SJSA1 (cell line): ENCODE results near the gene DDX4. TPM values are rescaled to one million over a fixed set of nuclear protein-coding genes. Genes with fewer than 3 reads are reported as not detected.

ENCODE experiments used
- DNase-seq, 2 experiments: peaks; one replicate each; pipeline ENCODE4 v3.0.0-alpha.2; 2015 to 2020; ENCODE audit warnings: low spot score in 2 of 2, low read depth in 1 of 2
- H3K27ac ChIP-seq: fragments of 250-450 bp; sonication (Bioruptor Pico); 2 replicates; pipeline ENCODE4 v1.5.1; 2020; ENCODE audit warnings: mild to moderate bottlenecking, moderate library complexity
- H3K27me3 ChIP-seq: fragments of 250-450 bp; sonication (Bioruptor Pico); replicated peaks from 2 replicates; pipeline ENCODE4 v1.5.1; 2020; ENCODE audit warnings: mild to moderate bottlenecking, moderate library complexity
- H3K36me3 ChIP-seq: fragments of 250-450 bp; sonication (Bioruptor Pico); 2 replicates; pipeline ENCODE4 v1.5.1; 2020; ENCODE audit warnings: mild to moderate bottlenecking
- H3K4me1 ChIP-seq: fragments of 250-450 bp; sonication (Bioruptor Pico); replicated peaks from 2 replicates; pipeline ENCODE4 v1.6.1; 2021; ENCODE audit warnings: mild to moderate bottlenecking
- H3K4me3 ChIP-seq: fragments of 250-450 bp; sonication (Bioruptor Pico); 2 replicates; pipeline ENCODE4 v1.5.1; 2020; ENCODE audit warnings: mild to moderate bottlenecking
- H3K9me3 ChIP-seq: fragments of 250-450 bp; sonication (Bioruptor Pico); replicated peaks from 2 replicates; pipeline ENCODE4 v1.5.1; 2020; ENCODE audit warnings: mild to moderate bottlenecking
- total RNA-seq: library from RNA; depleted of rRNA; stranded (reverse); fragments of >200 nt; shearing (Covaris generic); gene quantifications from 2 replicates; pipeline ENCODE4 v1.2.3, GENCODE V29; 2014

DDX4 gene
- total RNA-seq, 1 experiment from 2014 or later: not detected

DNA sequence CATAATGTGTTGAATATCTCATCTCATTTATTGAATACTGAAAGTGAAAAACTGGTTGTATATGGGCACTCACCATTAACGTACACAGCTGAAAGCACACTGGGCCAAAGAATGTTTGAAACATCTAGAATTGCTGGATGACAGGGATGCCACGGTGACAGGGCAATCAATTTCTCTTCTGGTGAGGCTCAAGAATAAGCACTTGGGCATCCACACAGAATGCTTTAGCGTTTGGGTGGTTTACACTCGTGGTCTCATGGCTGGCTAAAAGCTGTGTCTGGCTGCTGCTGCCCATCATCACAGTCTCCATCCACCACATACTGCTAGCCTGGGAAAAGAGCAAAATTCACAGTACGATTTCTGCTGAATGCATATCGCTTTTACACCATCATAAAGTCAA is 82.6 kb downstream of the DDX4 start:
- H3K4me1 ChIP-seq: no peaks in the 10 kb centered on the region; the same call in 1 of the 2 replicates
- H3K27me3 ChIP-seq: no peaks in the 10 kb centered on the region; the same call in 1 of the 2 replicates
- H3K9me3 ChIP-seq: no peaks in the 10 kb centered on the region
- H3K27ac ChIP-seq: no peak overlapping the region
- no peak overlapping the region for H3K4me3 ChIP-seq
- no peak for DNase-seq
- no peaks in the 10 kb centered on the region for H3K36me3 ChIP-seq

- Histone ChIP-seq H3K4me3 (no peak overlapping the region), H3K27ac (no peak overlapping the region), H3K4me1 (no peaks in the 10 kb centered on the region), H3K9me3 (no peaks in the 10 kb centered on the region), H3K27me3 (no peaks in the 10 kb centered on the region; the same call in 1 of the 2 replicates), H3K36me3 (no peaks in the 10 kb centered on the region)
- DNase-seq: no peak
These were observed 84.1 kb downstream of the DDX4 start for GRCh38 chr5:55821731-55822512.

- no peaks in the 10 kb centered on the region for H3K4me1 ChIP-seq
- H3K9me3 ChIP-seq: no peaks in the 10 kb centered on the region
- no peaks in the 10 kb centered on the region for H3K36me3 ChIP-seq
- H3K27me3 ChIP-seq: no peaks in the 10 kb centered on the region; the same call in 1 of the 2 replicates
- H3K27ac ChIP-seq: no peak overlapping the region
- no peak for DNase-seq
- no peak overlapping the region for H3K4me3 ChIP-seq
These were observed 85.4 kb downstream of the DDX4 start for GRCh38 chr5:55823151-55823796.

DNA sequence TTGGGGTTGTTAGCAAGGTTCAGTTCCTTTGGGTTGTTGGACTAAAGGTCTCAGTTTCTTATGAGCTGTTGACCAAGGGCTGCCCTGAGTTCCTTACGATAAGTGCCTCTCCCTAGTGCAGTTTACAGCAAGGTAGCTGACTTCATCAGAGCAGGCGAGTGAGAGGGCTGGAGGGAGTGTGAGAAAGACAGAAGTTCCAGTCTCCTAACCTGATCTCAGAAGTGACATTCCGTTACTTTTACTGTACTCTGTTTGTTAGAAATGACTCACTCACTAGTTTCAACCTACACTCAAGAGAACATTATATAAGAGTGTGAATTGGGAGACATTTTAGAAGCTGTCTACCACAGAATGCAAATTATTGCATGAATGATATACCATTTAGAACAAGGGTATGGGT is 92.1 kb downstream of the DDX4 start:
- Histone ChIP-seq H3K27me3 (no peaks in the 10 kb centered on the region), H3K4me3 (no peak overlapping the region), H3K36me3 (no peaks in the 10 kb centered on the region), H3K9me3 (no peaks in the 10 kb centered on the region), H3K27ac (no peak overlapping the region), H3K4me1 (no peaks in the 10 kb centered on the region)
- DNase-seq: no peak

DNA sequence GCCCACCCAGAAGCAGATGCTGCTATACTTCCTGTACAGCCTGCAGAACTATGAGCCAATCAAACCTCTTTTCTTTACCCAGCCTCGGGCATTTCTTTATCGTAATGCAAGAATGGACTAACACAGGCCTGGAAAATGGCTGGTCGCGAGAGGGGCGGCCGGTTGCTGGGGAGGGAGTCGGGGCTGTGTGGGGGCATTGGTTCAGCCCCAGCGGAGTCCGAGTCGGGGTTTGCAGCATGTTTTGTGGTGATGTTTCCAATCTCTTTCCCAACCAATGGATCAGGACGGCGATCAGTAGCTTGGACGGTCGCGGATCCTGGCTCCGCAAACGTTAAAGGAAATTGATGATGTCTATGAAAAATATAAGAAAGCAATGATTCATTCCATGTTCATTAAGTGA is 94.6 kb downstream of the DDX4 start:
- Histone ChIP-seq H3K4me3 (no peak overlapping the region), H3K36me3 (no peaks in the 10 kb centered on the region), H3K27ac (no peak overlapping the region), H3K9me3 (no peaks in the 10 kb centered on the region), H3K27me3 (no peaks in the 10 kb centered on the region), H3K4me1 (no peaks in the 10 kb centered on the region)
- DNase-seq: no peak

DNA sequence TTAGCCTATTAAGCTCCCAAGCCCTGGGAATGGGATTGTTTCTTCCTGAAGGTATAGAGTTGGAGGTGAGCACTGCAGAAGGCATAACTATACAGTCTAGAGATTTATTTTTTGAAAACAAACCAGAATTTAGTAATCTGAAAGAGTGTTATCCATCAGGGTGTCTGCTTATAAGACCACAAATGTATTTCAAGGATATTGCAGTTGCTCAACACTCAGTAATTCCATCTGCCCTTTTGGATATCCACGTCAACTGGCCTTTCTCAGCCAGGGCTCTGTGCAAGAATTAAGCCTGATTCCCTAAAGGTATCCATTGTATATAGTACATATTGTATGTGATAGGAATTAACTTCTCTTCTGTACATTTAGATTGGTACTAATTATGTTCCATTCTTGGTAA is 98.3 kb downstream of the DDX4 start:
- no peak for DNase-seq
- no peaks in the 10 kb centered on the region for H3K9me3 ChIP-seq
- no peaks in the 10 kb centered on the region for H3K36me3 ChIP-seq
- no peak overlapping the region for H3K4me3 ChIP-seq
- H3K27me3 ChIP-seq: no peaks in the 10 kb centered on the region
- no peaks in the 10 kb centered on the region for H3K4me1 ChIP-seq
- H3K27ac ChIP-seq: no peak overlapping the region

DNA sequence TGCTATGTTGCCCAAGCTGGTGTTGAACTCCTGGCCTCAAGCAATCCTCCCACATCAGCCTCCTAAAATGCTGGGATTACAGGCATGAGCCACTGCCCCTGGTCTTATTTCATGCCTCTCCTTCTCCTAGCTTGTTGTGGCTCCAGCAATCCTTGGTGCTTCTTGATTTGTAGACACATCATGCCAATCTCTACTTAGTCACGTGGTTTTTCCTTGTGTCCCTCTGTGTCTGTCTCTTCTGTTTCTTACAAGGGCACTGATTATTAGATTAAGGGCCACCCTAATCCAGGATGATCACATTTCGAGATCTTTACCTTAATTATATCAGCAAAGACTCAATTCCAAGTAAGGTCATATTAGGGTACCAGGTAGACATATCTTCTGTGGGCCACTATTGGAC is 104.1 kb downstream of the DDX4 start:
- H3K27ac ChIP-seq: no peak overlapping the region

GRCh38 chr5:55847837-55848236 is 110.0 kb downstream of the DDX4 start:
- peaks cover 18% of the 10 kb centered on the region for H3K4me1 ChIP-seq
- no peaks in the 10 kb centered on the region for H3K36me3 ChIP-seq
- H3K27ac ChIP-seq: no peak overlapping the region
- no peaks in the 10 kb centered on the region for H3K9me3 ChIP-seq
- H3K27me3 ChIP-seq: no peaks in the 10 kb centered on the region
- H3K4me3 ChIP-seq: no peak overlapping the region
- DNase-seq: no peak

More for the DNA sequence above, 104.1 kb downstream of the DDX4 start:
- Histone ChIP-seq H3K9me3 (no peaks in the 10 kb centered on the region), H3K36me3 (no peaks in the 10 kb centered on the region), H3K4me1 (no peaks in the 10 kb centered on the region), H3K27me3 (no peaks in the 10 kb centered on the region), H3K4me3 (no peak overlapping the region)
- DNase-seq: no peak

DNA sequence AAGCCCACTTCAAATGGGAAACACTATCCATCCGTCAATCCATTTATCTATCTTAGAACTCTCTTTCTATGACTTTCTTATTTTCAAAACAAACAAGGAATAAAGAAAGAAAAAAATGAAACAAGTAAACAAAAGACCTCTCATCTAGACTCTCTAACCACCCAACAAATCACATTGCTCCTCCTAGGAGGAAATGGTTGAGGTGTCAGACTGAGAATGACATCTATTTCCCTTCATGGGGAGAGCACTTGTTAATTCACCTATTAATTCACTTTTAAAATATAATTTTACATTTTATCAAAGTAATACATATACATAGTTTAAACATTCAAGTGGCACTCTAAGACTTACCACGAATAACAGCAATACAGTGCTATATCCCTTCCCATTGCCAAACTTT is 110.9 kb downstream of the DDX4 start:
- Histone ChIP-seq H3K4me3 (no peak overlapping the region), H3K27me3 (no peaks in the 10 kb centered on the region), H3K4me1 (peaks cover 28% of the 10 kb centered on the region), H3K27ac (no peak overlapping the region), H3K36me3 (no peaks in the 10 kb centered on the region), H3K9me3 (no peaks in the 10 kb centered on the region)
- no peak for DNase-seq

GRCh38 chr5:55850839-55851674 is 113.2 kb downstream of the DDX4 start, which contains the start of gene IL31RA:
TSS of gene IL31RA (plus strand) at chr5:55851357. CDS start at chr5:55851571, 214 bp downstream.
- Histone ChIP-seq H3K4me1 (peaks cover 31% of the 10 kb centered on the region), H3K27ac (peak within 1 kb of the TSS; percentile 87), H3K9me3 (no peaks in the 10 kb centered on the region), H3K36me3 (no peaks in the 10 kb centered on the region), H3K4me3 (peak within 1 kb of the TSS; percentile 36), H3K27me3 (no peaks in the 10 kb centered on the region)
- peak; percentile 64 to 85 for DNase-seq

DNA sequence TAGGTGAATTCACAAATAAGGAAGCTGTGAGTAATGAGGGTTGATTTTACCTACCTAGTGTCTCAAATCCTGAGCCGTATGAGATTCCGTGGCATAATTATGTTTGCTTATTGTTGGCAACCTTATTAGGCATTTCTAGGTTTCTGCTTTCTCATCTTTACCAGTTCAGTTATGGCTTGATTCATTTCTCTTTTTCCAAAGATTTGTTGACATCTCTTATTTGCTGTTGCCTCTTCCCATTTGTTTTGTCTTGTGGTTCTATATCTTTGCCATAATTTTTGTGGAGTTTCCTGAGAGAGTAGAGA is 113.8 kb downstream of the DDX4 start:
- Histone ChIP-seq H3K36me3 (no peaks in the 10 kb centered on the region), H3K9me3 (no peaks in the 10 kb centered on the region), H3K27ac (peak overlapping the region; percentile 87), H3K4me3 (peak overlapping the region; percentile 36), H3K27me3 (no peaks in the 10 kb centered on the region), H3K4me1 (peaks cover 31% of the 10 kb centered on the region)
- no peak for DNase-seq

DNA sequence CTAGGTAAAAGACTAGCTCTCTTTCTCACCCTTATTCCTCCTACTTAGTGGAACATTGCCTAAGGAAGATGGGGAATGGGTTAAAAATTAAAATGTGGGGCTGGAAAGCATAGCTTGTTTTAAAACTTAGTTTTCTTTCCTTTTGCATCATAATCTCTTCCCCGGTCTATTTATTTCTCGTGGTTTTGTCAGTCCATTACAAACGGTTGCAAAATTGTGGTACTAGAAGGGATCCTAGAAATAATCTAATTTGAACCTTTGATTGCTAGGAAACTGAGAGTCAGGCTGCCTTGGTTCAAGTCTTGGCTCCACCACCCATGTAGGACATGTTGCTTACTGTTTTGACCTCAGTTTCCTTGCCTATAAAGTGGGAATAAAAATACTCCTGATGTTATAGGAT is 114.6 kb downstream of the DDX4 start:
- Histone ChIP-seq H3K4me3 (no peak overlapping the region), H3K27me3 (no peaks in the 10 kb centered on the region), H3K27ac (no peak overlapping the region), H3K36me3 (no peaks in the 10 kb centered on the region), H3K9me3 (no peaks in the 10 kb centered on the region), H3K4me1 (peaks cover 31% of the 10 kb centered on the region)
- DNase-seq: no peak

DNA sequence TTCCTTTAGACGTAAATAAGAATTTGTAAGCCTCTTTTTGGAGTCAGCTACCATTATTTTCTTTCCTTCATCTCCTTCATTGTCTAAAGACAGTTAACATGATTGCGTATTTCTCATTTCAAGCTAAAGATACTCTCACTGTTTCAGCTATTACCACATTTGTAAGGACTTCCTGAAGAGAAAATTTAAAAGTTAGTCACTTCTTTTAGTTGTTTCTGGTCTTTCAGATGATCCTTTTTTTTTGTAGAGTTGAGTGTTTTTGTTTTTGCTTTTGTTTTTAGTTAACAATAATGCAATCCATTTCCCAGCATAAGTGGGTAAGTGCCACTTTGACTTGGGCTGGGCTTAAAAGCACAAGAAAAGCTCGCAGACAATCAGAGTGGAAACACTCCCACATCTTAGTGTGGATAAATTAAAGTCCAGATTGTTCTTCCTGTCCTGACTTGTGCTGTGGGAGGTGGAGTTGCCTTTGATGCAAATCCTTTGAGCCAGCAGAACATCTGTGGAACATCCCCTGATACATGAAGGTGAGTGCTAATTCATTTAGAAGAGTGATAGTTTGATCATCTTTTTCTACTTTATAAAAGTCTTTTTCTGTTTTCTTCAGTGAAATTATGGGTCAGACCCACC is 115.3 kb downstream of the DDX4 start:
- H3K27me3 ChIP-seq: no peaks in the 10 kb centered on the region
- no peak overlapping the region for H3K27ac ChIP-seq
- H3K4me3 ChIP-seq: no peak overlapping the region
- DNase-seq: peak in 1 of 2 experiments; percentile 15
- peaks cover 31% of the 10 kb centered on the region for H3K4me1 ChIP-seq
- H3K36me3 ChIP-seq: no peaks in the 10 kb centered on the region
- H3K9me3 ChIP-seq: no peaks in the 10 kb centered on the region
